ENCODE measurements around the gene PRDM10. TPM values are rescaled to one million over a fixed set of nuclear protein-coding genes. Genes with fewer than 3 reads are reported as not detected.

PRDM10 gene
- total and polyA plus RNA-seq, 7 experiments from 2014 or later: 2.5 to 16.3 (median 13.4) TPM

DNA sequence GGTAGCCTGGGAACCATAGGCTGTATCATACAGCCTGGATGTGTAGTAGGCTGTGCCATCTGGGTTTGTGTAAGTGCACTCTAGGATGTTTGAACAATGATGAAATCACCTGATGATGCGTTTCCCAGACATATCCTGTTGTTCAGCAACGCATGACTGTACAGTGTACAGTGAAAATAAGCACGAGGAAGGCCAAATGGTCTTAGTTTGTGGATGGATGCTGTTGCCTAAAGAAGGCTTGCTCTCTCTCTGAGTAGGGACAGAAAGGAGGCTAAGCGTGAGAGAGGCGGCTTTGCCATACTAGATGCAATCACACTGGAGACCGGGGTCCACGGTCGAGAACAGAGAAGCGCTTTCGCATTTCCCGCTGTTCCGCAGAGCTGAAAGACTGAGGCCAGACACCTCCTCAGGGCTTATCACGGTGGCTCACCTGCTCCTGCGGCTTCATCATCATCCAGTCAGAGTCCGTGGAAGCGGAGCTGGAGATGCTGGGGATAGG is 39.5 kb upstream of the PRDM10 start:
- no peaks in the 10 kb centered on the region for H3K36me3 ChIP-seq (ENCODE audit: control insufficient read depth in 2 of 3, insufficient read depth in 3 of 3, low read length in 3 of 3)
- H3K27me3 ChIP-seq (ENCODE audit: control insufficient read depth in 2 of 2, insufficient read depth in 2 of 2, low read length in 2 of 2): no peaks in the 10 kb centered on the region
- H3K4me1 Mint-ChIP-seq: peaks cover 0 to 8% (median 0%) of the 10 kb centered on the region in 7 donors
- intact Hi-C loops (cut with micrococcal nuclease): no loop called here
- peaks cover 9 to 18% (median 12%) of the 10 kb centered on the region in 5 donors for H3K27me3 Mint-ChIP-seq
- H3K9me3 Mint-ChIP-seq: peaks cover 0 to 2% (median 0%) of the 10 kb centered on the region in 11 donors
- ChIA-PET POLR2A (no interaction called here), CTCF (no interaction called here)
- H3K9me3 ChIP-seq (ENCODE audit: control insufficient read depth in 2 of 3, low read length in 3 of 3): no peaks in the 10 kb centered on the region
- H3K4me3 ChIP-seq (ENCODE audit: low read length): no peak overlapping the region
- H3K27ac Mint-ChIP-seq: no peak overlapping the region
- no peaks in the 10 kb centered on the region for H3K4me1 ChIP-seq (ENCODE audit: control insufficient read depth in 2 of 2, insufficient read depth in 2 of 2, low read length in 2 of 2)
- H3K4me3 Mint-ChIP-seq: no peak overlapping the region
- no peaks in the 10 kb centered on the region for H3K36me3 Mint-ChIP-seq
- H3K27ac ChIP-seq (ENCODE audit: low read depth, low read length): no peak overlapping the region
- ATAC-seq: peak; percentile 91
- no peak for DNase-seq

DNA sequence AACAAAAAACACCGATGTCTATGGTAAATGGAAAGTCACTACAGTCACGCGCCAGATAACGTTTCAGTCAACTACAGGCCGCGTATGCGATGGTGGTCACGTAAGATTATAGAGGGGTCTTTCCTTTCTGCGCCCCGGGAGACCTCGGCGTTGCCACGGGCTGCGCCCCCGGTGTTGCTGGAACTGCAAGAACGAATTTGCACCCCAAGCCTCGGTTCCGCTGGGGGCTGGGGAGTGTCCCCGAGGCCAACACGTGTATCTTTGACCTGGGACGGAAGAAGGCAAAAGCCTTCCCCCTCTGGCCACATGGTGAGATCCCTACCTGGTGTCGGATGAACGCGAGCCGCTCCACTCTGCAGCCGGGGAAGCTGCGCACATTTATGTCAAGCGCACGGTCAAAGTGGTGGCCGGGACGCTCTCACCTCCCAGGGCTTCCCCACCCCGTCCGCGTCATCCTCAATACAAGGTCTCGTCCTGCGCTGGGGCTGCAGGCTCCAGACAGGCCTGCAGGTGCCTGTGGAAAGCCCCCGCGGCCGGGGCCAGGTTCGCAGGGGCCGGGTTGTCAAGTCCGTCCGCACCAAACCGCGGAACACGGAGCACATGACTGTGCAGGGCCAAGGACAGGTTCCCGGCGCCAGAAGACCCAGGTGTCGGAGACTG is 37.8 kb upstream of the PRDM10 start:
- H3K4me1 Mint-ChIP-seq: peaks cover 0 to 8% (median 0%) of the 10 kb centered on the region in 7 donors
- intact Hi-C loops (cut with micrococcal nuclease): no loop called here
- Histone ChIP-seq H3K27ac (ENCODE audit: low read depth, low read length) (no peak overlapping the region), H3K9me3 (ENCODE audit: control insufficient read depth in 2 of 3, low read length in 3 of 3) (no peaks in the 10 kb centered on the region), H3K4me1 (ENCODE audit: control insufficient read depth in 2 of 2, insufficient read depth in 2 of 2, low read length in 2 of 2) (no peaks in the 10 kb centered on the region), H3K27me3 (ENCODE audit: control insufficient read depth in 2 of 2, insufficient read depth in 2 of 2, low read length in 2 of 2) (no peaks in the 10 kb centered on the region), H3K4me3 (ENCODE audit: low read length) (no peak overlapping the region), H3K36me3 (ENCODE audit: control insufficient read depth in 2 of 3, insufficient read depth in 3 of 3, low read length in 3 of 3) (no peaks in the 10 kb centered on the region)
- H3K27me3 Mint-ChIP-seq: peaks cover 9 to 23% (median 12%) of the 10 kb centered on the region in 5 donors
- peaks cover 0 to 2% (median 0%) of the 10 kb centered on the region in 11 donors for H3K9me3 Mint-ChIP-seq
- CTCF ChIA-PET: no interaction called here
- no peaks in the 10 kb centered on the region for H3K36me3 Mint-ChIP-seq
- no peak for DNase-seq
- no peak overlapping the region for H3K4me3 Mint-ChIP-seq
- ATAC-seq: no peak
- POLR2A ChIA-PET: no interaction called here
- H3K27ac Mint-ChIP-seq: no peak overlapping the region

DNA sequence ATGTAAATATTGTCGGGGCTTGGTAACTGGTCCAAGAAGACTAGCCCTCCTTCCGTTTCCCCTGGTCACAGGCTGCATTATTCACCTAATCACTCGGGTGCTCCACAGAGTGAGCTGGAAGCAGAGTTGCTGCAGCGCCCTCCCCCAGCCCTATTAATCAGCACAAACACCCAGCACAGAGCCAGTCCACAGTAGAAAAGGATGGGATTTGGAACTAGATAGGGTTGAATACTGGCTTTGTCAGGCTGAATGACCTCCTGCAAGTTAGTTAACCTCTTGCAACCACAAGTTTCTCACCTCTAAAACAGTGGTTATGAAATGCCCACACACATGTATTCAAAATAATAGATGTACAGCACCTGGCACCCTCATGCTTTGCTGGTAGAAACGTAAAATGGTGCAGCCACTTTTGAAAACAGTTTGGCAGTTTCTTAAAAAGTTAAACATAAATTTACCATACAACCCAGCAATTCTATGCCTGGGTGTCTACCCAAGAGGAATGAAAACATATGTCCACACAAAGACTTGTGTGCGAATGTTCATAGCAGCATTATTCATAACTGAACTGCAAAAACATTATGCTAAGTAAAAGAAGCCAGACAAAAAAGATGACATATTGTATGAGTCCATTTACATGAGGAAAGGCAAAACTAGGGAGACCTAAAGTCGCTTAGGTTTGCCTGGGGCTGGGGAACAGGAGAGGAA is 35.4 kb upstream of the PRDM10 start:
- no peaks in the 10 kb centered on the region for H3K9me3 ChIP-seq (ENCODE audit: control insufficient read depth in 2 of 3, low read length in 3 of 3)
- DNase-seq: no peak
- CTCF ChIA-PET: no interaction called here
- no peaks in the 10 kb centered on the region for H3K27me3 ChIP-seq (ENCODE audit: control insufficient read depth in 2 of 2, insufficient read depth in 2 of 2, low read length in 2 of 2)
- no peaks in the 10 kb centered on the region for H3K36me3 Mint-ChIP-seq
- H3K4me1 ChIP-seq (ENCODE audit: control insufficient read depth in 2 of 2, insufficient read depth in 2 of 2, low read length in 2 of 2): no peaks in the 10 kb centered on the region
- H3K27ac Mint-ChIP-seq: no peak overlapping the region
- no peak overlapping the region for H3K27ac ChIP-seq (ENCODE audit: low read depth, low read length)
- H3K4me1 Mint-ChIP-seq: peaks cover 0 to 2% (median 0%) of the 10 kb centered on the region in 7 donors
- H3K4me3 Mint-ChIP-seq: no peak overlapping the region
- peaks cover 2 to 16% (median 9%) of the 10 kb centered on the region in 5 donors for H3K27me3 Mint-ChIP-seq
- POLR2A ChIA-PET: no interaction called here
- H3K9me3 Mint-ChIP-seq: no peaks in the 10 kb centered on the region
- H3K36me3 ChIP-seq (ENCODE audit: control insufficient read depth in 2 of 3, insufficient read depth in 3 of 3, low read length in 3 of 3): no peaks in the 10 kb centered on the region
- intact Hi-C loops (cut with micrococcal nuclease): no loop called here
- no peak for ATAC-seq
- no peak overlapping the region for H3K4me3 ChIP-seq (ENCODE audit: low read length)

DNA sequence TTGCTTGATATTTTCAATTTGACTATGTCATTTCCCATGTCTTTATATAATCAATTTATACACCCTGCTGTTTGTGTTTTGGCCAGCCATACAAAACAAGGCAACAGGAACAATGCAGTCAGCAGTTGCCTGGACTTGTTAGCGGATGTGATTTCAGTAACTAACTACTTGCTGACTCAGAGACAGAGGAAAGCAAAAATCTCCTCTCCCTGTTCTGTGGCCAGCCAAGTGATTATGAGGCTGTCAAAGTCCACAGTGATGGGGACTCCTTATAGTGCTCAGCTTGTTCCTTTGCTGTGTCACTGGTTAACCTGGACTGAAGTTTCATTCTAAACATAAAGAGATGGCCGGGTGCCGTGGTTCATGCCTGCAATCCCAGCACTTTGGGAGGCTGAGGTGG is 34.4 kb upstream of the PRDM10 start:
- intact Hi-C loops (cut with micrococcal nuclease): no loop called here
- H3K9me3 ChIP-seq (ENCODE audit: control insufficient read depth in 2 of 3, low read length in 3 of 3): no peaks in the 10 kb centered on the region
- no peaks in the 10 kb centered on the region for H3K27me3 ChIP-seq (ENCODE audit: control insufficient read depth in 2 of 2, insufficient read depth in 2 of 2, low read length in 2 of 2)
- Mint-ChIP-seq H3K4me3 (no peak overlapping the region), H3K9me3 (no peaks in the 10 kb centered on the region), H3K36me3 (no peaks in the 10 kb centered on the region), H3K27me3 (peaks cover 0 to 10% (median 9%) of the 10 kb centered on the region in 5 donors), H3K27ac (no peak overlapping the region), H3K4me1 (peaks cover 0 to under 1% (median 0%) of the 10 kb centered on the region in 7 donors)
- no peak overlapping the region for H3K4me3 ChIP-seq (ENCODE audit: low read length)
- POLR2A ChIA-PET: no interaction called here
- CTCF ChIA-PET: interaction anchor here (0.5 kb wide), 1 partner anchor 851 kb away, joined by 3 read pairs; no protein-coding TSS in a partner anchor
- no peaks in the 10 kb centered on the region for H3K4me1 ChIP-seq (ENCODE audit: control insufficient read depth in 2 of 2, insufficient read depth in 2 of 2, low read length in 2 of 2)
- DNase-seq (no peak), ATAC-seq (no peak)
- no peaks in the 10 kb centered on the region for H3K36me3 ChIP-seq (ENCODE audit: control insufficient read depth in 2 of 3, insufficient read depth in 3 of 3, low read length in 3 of 3)
- no peak overlapping the region for H3K27ac ChIP-seq (ENCODE audit: low read depth, low read length)

DNA sequence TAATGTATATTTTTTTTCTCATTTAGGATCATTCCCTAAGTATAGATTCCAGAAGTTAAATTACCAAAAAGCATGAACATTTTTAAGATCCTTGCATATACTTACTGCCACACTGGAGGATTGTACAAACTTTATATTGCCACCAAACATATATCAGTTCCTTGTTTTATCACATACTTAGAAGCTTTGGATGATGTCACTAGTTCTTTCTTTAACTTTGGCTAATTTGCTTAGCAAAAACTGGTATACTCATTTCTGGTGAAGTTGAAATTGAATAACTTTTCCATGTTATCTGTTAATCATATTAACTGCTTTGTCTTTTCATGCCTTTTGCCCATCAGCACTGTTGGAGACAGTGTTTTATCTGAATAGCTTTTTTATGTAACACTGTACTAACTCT is 31.6 kb upstream of the PRDM10 start:
- H3K27ac Mint-ChIP-seq: no peak overlapping the region
- intact Hi-C loops (cut with micrococcal nuclease): no loop called here
- no peaks in the 10 kb centered on the region for H3K36me3 ChIP-seq (ENCODE audit: control insufficient read depth in 2 of 3, insufficient read depth in 3 of 3, low read length in 3 of 3)
- no peak overlapping the region for H3K4me3 ChIP-seq (ENCODE audit: low read length)
- H3K4me3 Mint-ChIP-seq: no peak overlapping the region
- no peak for ATAC-seq
- H3K27me3 ChIP-seq (ENCODE audit: control insufficient read depth in 2 of 2, insufficient read depth in 2 of 2, low read length in 2 of 2): no peaks in the 10 kb centered on the region
- DNase-seq: no peak
- no peaks in the 10 kb centered on the region for H3K4me1 ChIP-seq (ENCODE audit: control insufficient read depth in 2 of 2, insufficient read depth in 2 of 2, low read length in 2 of 2)
- H3K4me1 Mint-ChIP-seq: no peaks in the 10 kb centered on the region
- no peaks in the 10 kb centered on the region for H3K36me3 Mint-ChIP-seq
- H3K9me3 ChIP-seq (ENCODE audit: control insufficient read depth in 2 of 3, low read length in 3 of 3): no peaks in the 10 kb centered on the region
- POLR2A ChIA-PET: no interaction called here
- CTCF ChIA-PET: no interaction called here
- peaks cover 0 to 9% (median 9%) of the 10 kb centered on the region in 5 donors for H3K27me3 Mint-ChIP-seq
- H3K9me3 Mint-ChIP-seq: no peaks in the 10 kb centered on the region
- H3K27ac ChIP-seq (ENCODE audit: low read depth, low read length): no peak overlapping the region

DNA sequence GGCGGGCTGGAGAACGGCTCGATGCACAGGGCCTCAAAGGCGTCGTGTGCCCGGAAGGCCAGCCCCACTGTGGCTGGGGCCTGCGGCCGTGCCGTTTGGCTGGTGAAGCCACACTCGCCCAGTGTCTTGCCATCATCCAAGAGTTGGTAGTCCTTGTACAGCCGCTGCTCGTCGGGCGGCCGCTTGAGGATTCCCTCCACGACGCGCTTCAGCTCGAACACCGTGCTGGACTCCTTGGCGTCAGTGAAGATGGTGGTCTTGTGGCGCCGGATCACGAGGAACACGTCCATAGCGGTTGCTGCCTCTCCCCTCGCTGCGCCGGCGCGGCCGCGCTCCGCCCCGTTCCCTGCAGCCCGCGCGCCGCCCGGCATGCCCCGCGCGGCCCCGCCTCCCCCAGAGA is 30.3 kb upstream of the PRDM10 start:
- Mint-ChIP-seq H3K4me3 (no peak overlapping the region), H3K36me3 (no peaks in the 10 kb centered on the region), H3K27ac (no peak overlapping the region), H3K4me1 (no peaks in the 10 kb centered on the region), H3K27me3 (peaks cover 0 to 6% (median 4%) of the 10 kb centered on the region in 5 donors), H3K9me3 (no peaks in the 10 kb centered on the region)
- intact Hi-C loops (cut with micrococcal nuclease): no loop called here
- no peaks in the 10 kb centered on the region for H3K36me3 ChIP-seq (ENCODE audit: control insufficient read depth in 2 of 3, insufficient read depth in 3 of 3, low read length in 3 of 3)
- ChIA-PET CTCF (no interaction called here), POLR2A (interaction anchor here (0.5 kb wide), 1 partner anchor 18 kb away, joined by 3 read pairs; no protein-coding TSS in a partner anchor)
- DNase-seq: no peak
- H3K4me3 ChIP-seq (ENCODE audit: low read length): no peak overlapping the region
- H3K4me1 ChIP-seq (ENCODE audit: control insufficient read depth in 2 of 2, insufficient read depth in 2 of 2, low read length in 2 of 2): no peaks in the 10 kb centered on the region
- H3K9me3 ChIP-seq (ENCODE audit: control insufficient read depth in 2 of 3, low read length in 3 of 3): no peaks in the 10 kb centered on the region
- no peak overlapping the region for H3K27ac ChIP-seq (ENCODE audit: low read depth, low read length)
- H3K27me3 ChIP-seq (ENCODE audit: control insufficient read depth in 2 of 2, insufficient read depth in 2 of 2, low read length in 2 of 2): no peaks in the 10 kb centered on the region
- ATAC-seq: no peak

DNA sequence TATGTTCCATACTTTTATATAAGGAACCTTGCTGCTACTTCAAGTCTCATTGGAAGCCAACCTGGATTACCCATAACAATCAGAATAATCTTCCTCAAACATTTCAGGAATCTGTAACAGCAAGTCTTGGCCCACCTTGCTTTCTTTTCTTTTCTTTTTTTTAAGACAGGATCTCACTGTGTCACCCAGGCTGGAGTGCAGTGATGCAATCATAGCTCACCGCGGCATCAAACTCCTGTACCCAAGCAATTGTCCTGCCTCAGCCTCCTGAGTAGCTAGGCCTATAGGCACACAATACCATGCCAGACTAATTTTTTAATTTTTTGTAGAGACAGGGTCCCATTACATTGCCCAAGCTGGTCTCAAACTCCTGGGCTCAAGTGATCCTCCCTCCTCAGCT is 29.3 kb upstream of the PRDM10 start:
- intact Hi-C loops (cut with micrococcal nuclease): no loop called here
- Histone ChIP-seq H3K36me3 (ENCODE audit: control insufficient read depth in 2 of 3, insufficient read depth in 3 of 3, low read length in 3 of 3) (no peaks in the 10 kb centered on the region), H3K27me3 (ENCODE audit: control insufficient read depth in 2 of 2, insufficient read depth in 2 of 2, low read length in 2 of 2) (no peaks in the 10 kb centered on the region), H3K4me3 (ENCODE audit: low read length) (no peak overlapping the region), H3K27ac (ENCODE audit: low read depth, low read length) (no peak overlapping the region), H3K4me1 (ENCODE audit: control insufficient read depth in 2 of 2, insufficient read depth in 2 of 2, low read length in 2 of 2) (no peaks in the 10 kb centered on the region), H3K9me3 (ENCODE audit: control insufficient read depth in 2 of 3, low read length in 3 of 3) (no peaks in the 10 kb centered on the region)
- no peaks in the 10 kb centered on the region for H3K36me3 Mint-ChIP-seq
- ATAC-seq (no peak), DNase-seq (no peak)
- H3K9me3 Mint-ChIP-seq: no peaks in the 10 kb centered on the region
- ChIA-PET CTCF (no interaction called here), POLR2A (no interaction called here)
- H3K27me3 Mint-ChIP-seq: peaks cover 0 to 4% (median 4%) of the 10 kb centered on the region in 5 donors
- no peak overlapping the region for H3K4me3 Mint-ChIP-seq
- H3K4me1 Mint-ChIP-seq: no peaks in the 10 kb centered on the region
- H3K27ac Mint-ChIP-seq: no peak overlapping the region

Data from naive thymus-derived CD4-positive, alpha-beta T cell (primary cell).